Transverse colon (tissue), 4 donors: ENCODE results near the gene SMIM9. TPM values are rescaled to one million over a fixed set of nuclear protein-coding genes. Genes with fewer than 3 reads are reported as not detected.

Experiments used
- DNase-seq: peaks from one replicate; pipeline ENCODE4 v3.0.0-alpha.2; 2019
- H3K27ac ChIP-seq, 4 donors: fragments of 200-600 bp; sonication (generic); 2 replicates each; pipeline ENCODE4 v1.5.1; 2016 to 2018; ENCODE audit warnings: inconsistent platforms in 4 of 4
- H3K27me3 ChIP-seq: fragments of 200-600 bp; sonication (generic); 2 replicates; pipeline ENCODE4 v1.5.1; 2017; ENCODE audit warnings: inconsistent platforms
- H3K36me3 ChIP-seq, 4 donors: fragments of 200-600 bp; sonication (generic); 2 replicates each; pipeline ENCODE4 v1.5.1; 2017 to 2019; ENCODE audit warnings: inconsistent platforms in 4 of 4
- H3K4me1 ChIP-seq, 4 donors: fragments of 200-600 bp; sonication (generic); 2 replicates each; pipeline ENCODE4 v1.5.1; 2017 to 2020; ENCODE audit warnings: inconsistent platforms in 4 of 4
- H3K4me3 ChIP-seq, 4 donors: fragments of 200-600 bp; sonication (generic); 1 replicate in 1 of 4; 2 replicates in 3 of 4; pipeline versions ENCODE4 v1.5.1 to v1.6.1; 2017 to 2019; ENCODE audit warnings: inconsistent platforms in 4 of 4
- H3K9me3 ChIP-seq, 2 donors: fragments of 200-600 bp; sonication (generic); 2 replicates each; pipeline ENCODE4 v1.5.1; 2017 to 2019; ENCODE audit warnings: inconsistent platforms in 2 of 2
- EP300 ChIP-seq: sonication (generic); formaldehyde crosslinking; IDR thresholded peaks from one replicate; pipeline ENCODE4 v1.6.1; 2017; ENCODE audit warnings: antibody characterized with exemption, low read depth
- POLR2A ChIP-seq: fragments of 450-650 bp; IDR thresholded peaks from one replicate; pipeline ENCODE4 v1.6.1; 2016; ENCODE audit warnings: antibody characterized with exemption, mild to moderate bottlenecking, moderate library complexity
- POLR2AphosphoS5 ChIP-seq, 3 donors: sonication (generic); formaldehyde crosslinking; IDR thresholded peaks; one replicate each; pipeline ENCODE4 v1.6.1; 2016; ENCODE audit warnings: antibody characterized with exemption in 3 of 3
- WGBS, 2 donors: methylation state at CpG; one replicate each; pipeline ENCODE4 v1.1.5; 2018; ENCODE audit warnings: low coverage in 1 of 2; 5-methylcytosine and 5-hydroxymethylcytosine counted together
- in situ Hi-C, 4 donors: fragments of 200-750 bp; cut with MboI; loops; one replicate each; pipeline versions ENCODE4 v1.15.0 to v1.15.1; 2017; ENCODE audit warnings: low sequenced_read_pairs in 3 of 4, low pct_ligation_motif_present in 1 of 4, low pct_unique_long_range_greater_than_20kb in 1 of 4
- intact Hi-C: fragments of 100-400 bp; cut with DNase I; formaldehyde crosslinking; loops from one replicate; pipeline ENCODE4 v1.15.1; 2023; ENCODE audit warnings: low total_unique reads
- total RNA-seq, 4 donors: library from RNA; depleted of rRNA; stranded (reverse); fragments of >200 nt; gene quantifications; one replicate each; pipeline ENCODE4 v1.1.0, GENCODE V29; 2016
- TF ChIP-seq, protein P1 (sequence below), 5 experiments: fragments of 200-600 bp in 3 of 5; fragments of 450-650 bp in 2 of 5; sonication (generic) in 3 of 5; IDR thresholded peaks; 1 replicate in 2 of 5; 2 replicates in 3 of 5; pipeline ENCODE4 v1.5.1; 2016 to 2017; ENCODE audit warnings: antibody characterized with exemption in 5 of 5, inconsistent platforms in 3 of 5, mild to moderate bottlenecking in 2 of 5, moderate library complexity in 1 of 5

The SMIM9 gene
- total RNA-seq, 4 donors from 2014 or later, result not detected

GRCh38 chrX:154806837-154807501 is 27.5 kb downstream of the SMIM9 start:
- 88 to 92% methylated on average over 3 to 5 of the region's 5 CpGs for WGBS, 2 donors
- no peaks in the 10 kb centered on the region for H3K27me3 ChIP-seq
- H3K36me3 ChIP-seq, result no peaks in the 10 kb centered on the region
- intact Hi-C loops (no loop called here), in situ Hi-C loops (no loop called here)
- no peak overlapping the region for H3K4me3 ChIP-seq
- no peak for DNase-seq
- no peak for TF ChIP-seq EP300
- TF ChIP-seq POLR2A, result no peak
- TF ChIP-seq, protein P1, sequence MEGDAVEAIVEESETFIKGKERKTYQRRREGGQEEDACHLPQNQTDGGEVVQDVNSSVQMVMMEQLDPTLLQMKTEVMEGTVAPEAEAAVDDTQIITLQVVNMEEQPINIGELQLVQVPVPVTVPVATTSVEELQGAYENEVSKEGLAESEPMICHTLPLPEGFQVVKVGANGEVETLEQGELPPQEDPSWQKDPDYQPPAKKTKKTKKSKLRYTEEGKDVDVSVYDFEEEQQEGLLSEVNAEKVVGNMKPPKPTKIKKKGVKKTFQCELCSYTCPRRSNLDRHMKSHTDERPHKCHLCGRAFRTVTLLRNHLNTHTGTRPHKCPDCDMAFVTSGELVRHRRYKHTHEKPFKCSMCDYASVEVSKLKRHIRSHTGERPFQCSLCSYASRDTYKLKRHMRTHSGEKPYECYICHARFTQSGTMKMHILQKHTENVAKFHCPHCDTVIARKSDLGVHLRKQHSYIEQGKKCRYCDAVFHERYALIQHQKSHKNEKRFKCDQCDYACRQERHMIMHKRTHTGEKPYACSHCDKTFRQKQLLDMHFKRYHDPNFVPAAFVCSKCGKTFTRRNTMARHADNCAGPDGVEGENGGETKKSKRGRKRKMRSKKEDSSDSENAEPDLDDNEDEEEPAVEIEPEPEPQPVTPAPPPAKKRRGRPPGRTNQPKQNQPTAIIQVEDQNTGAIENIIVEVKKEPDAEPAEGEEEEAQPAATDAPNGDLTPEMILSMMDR (IDR thresholded peaks at IDR 0.05), result no peak
- no peak for TF ChIP-seq POLR2AphosphoS5 (IDR thresholded peaks at IDR 0.05)
- peaks cover 0 to 21% (median 7%) of the 10 kb centered on the region in 4 donors for H3K4me1 ChIP-seq
- no peaks in the 10 kb centered on the region for H3K9me3 ChIP-seq
- no peak overlapping the region for H3K27ac ChIP-seq

GRCh38 chrX:154805696-154806091 is 28.8 kb downstream of the SMIM9 start:
- DNase-seq, result no peak
- H3K36me3 ChIP-seq, result no peaks in the 10 kb centered on the region
- in situ Hi-C loops (no loop called here), intact Hi-C loops (no loop called here)
- H3K4me3 ChIP-seq, result peak overlapping the region; percentile 17 to 81 (median 62)
- no peaks in the 10 kb centered on the region for H3K9me3 ChIP-seq
- H3K27me3 ChIP-seq, result no peaks in the 10 kb centered on the region
- H3K27ac ChIP-seq, result peak overlapping the region; percentile 72 to 89 (median 86)
- TF ChIP-seq POLR2AphosphoS5 (IDR thresholded peaks at IDR 0.05) (no peak), POLR2A (no peak), EP300 (no peak)
- TF ChIP-seq, protein P1 (IDR thresholded peaks at IDR 0.05), result no peak
- peaks cover 0 to 28% (median 8%) of the 10 kb centered on the region in 4 donors for H3K4me1 ChIP-seq
- 0 to 55% methylated on average over 5 to 13 of the region's 13 CpGs for WGBS, 2 donors

DNA sequence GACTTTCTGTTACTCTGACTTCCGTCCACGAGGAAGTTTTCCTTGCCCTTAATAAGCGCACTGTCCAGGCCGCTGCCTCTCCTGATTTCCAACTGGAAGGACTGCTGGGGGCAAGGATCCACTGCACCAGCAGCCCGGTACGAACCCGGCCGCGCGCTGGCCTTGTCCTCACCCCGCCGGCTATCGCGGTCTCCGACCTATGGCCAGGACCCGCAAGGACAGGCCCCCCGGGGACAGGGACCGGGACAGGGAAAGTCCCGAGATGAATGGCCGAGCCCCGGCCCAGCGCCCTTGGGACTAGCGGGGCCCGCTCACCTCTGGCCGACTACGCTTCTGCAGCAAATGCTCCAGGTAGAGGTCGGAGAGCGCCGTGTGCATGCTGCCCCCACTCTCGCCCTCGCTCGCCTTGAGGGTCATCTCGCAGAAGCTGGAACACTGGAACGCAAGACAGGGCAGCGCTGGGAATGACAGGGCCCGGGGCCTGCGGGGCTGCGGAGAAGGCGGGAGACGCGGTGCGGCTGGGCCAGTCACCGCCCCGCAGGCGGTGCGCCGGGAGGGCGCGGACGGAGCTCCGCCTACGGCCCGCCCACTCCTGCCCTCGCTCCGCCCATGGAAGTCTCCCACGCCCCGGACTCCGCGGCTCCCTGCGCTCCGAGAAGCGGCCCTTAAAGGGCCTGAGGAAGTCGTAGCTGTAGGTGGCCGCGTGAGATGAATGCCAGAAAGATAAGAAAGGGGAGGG is 29.3 kb downstream of the SMIM9 start, which contains the start of gene MPP1:
TSS of gene MPP1 (minus strand) at position 529 of the 739 bp plus-strand sequence. CDS start at position 417, 112 bp downstream.
- intact Hi-C loops (no loop called here), in situ Hi-C loops (no loop called here)
- peaks cover 3 to 34% (median 11%) of the 10 kb centered on the region in 4 donors for H3K4me1 ChIP-seq
- TF ChIP-seq EP300 (no peak), POLR2AphosphoS5 (IDR thresholded peaks at IDR 0.05) (peak; percentile 34 to 55 (median 42)), POLR2A (peak; percentile 52)
- TF ChIP-seq, protein P1 (IDR thresholded peaks at IDR 0.05), result no peak
- H3K4me3 ChIP-seq, result peak within 1 kb of the TSS; percentile 28 to 81 (median 62)
- no peaks in the 10 kb centered on the region for H3K27me3 ChIP-seq
- H3K27ac ChIP-seq, result peak within 1 kb of the TSS; percentile 72 to 89 (median 86)
- H3K36me3 ChIP-seq, result no peaks in the 10 kb centered on the region
- 36% methylated on average over 54 of the region's 65 CpGs; no CpG with 5 or more reads in 1 of the 2 donors for WGBS, 2 donors
- peak; percentile 84 for DNase-seq
- H3K9me3 ChIP-seq, result no peaks in the 10 kb centered on the region

GRCh38 chrX:154804261-154804956 is 30.1 kb downstream of the SMIM9 start:
- in situ Hi-C loops, result no loop called here
- Histone ChIP-seq H3K36me3 (no peaks in the 10 kb centered on the region), H3K27ac (peak overlapping the region; percentile 72 to 89 (median 86)), H3K27me3 (no peaks in the 10 kb centered on the region), H3K9me3 (no peaks in the 10 kb centered on the region), H3K4me3 (peak overlapping the region; percentile 28 to 81 (median 62)), H3K4me1 (peaks cover 7 to 41% (median 16%) of the 10 kb centered on the region in 4 donors)
- intact Hi-C loops, result no loop called here
- 33% methylated on average over 7 of the region's 7 CpGs; no CpG with 5 or more reads in 1 of the 2 donors for WGBS, 2 donors
- TF ChIP-seq POLR2AphosphoS5 (IDR thresholded peaks at IDR 0.05) (no peak), EP300 (no peak), POLR2A (no peak)
- TF ChIP-seq, protein P1 (IDR thresholded peaks at IDR 0.05), result no peak
- no peak for DNase-seq
